ENCODE data around the gene AGAP1.

Gene AGAP1

DNA sequence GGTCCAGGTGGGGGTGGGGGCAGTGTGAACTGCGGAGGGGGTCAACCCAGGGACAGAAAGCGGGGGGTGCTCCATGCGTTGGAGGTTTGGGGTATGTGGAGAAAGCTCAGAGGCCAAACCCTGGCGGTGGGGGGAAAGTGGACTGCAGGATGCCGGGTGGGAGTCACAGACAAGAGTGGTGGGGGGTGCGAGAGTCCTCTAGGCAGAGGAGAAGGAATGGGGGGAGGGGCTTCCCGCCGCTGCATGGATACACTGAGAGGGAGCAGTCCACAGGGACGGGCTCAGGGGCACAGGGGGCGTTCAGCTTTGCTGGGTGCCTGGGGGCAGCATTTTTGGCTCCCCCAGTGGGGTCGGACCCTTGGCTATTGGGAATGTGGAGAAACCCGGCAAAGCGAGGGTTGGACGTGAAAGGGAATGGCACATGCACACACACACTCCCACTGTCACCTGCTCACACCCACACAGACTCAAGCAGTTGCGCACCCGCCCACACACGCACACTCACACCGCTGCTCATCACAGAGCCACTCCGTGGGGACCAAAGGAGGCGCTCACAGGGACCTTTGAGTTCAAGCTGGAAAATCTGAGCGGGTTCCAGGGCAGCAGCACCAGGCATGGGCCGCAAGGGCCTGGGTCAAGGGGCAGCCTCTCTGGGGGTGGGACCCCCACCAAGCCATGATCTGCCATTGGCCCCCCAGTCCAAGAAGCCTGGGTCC, 666.7 kb downstream of the AGAP1 start:
- DNase-seq: no peak

DNA sequence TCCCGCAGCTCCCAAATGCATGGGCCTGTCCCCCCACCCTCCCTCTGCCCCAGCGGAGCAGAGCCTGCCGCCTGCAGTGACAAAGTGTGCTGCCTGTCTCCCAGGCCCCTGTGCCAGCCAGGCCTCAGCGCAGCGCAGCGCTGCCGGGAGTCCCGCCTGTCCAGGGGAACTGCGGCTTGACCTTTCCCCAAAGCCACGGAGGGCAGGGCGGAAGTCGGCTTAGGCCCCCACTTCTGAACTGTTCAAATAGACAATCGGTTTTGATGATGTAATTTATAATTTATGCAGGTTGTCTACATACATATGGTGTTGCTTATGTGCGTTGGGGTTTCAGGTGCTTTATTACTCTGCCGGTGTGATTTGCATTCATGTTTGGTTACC, 667.2 kb downstream of the AGAP1 start:
- no peak for DNase-seq

DNA sequence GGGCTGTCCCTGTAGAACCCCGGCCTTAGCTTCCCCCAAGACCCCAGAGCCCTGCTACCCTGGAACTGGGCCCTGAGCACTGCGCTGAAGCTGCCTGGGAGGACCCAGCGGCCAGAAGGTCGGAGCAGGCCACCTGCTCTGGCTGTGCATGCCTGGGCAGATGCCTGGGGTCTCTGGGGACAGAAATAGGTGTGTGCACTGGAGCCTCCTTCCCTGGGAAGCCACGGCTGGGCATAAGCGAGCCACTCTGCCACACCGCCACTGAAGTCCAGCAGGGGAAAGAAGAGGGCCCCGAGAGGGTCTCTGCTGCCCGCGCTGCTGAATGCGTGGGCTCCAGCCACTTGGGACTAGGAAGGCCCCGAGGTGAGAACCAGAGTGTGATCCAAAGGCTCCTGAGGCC, 667.7 kb downstream of the AGAP1 start:
- no peak for DNase-seq

DNA sequence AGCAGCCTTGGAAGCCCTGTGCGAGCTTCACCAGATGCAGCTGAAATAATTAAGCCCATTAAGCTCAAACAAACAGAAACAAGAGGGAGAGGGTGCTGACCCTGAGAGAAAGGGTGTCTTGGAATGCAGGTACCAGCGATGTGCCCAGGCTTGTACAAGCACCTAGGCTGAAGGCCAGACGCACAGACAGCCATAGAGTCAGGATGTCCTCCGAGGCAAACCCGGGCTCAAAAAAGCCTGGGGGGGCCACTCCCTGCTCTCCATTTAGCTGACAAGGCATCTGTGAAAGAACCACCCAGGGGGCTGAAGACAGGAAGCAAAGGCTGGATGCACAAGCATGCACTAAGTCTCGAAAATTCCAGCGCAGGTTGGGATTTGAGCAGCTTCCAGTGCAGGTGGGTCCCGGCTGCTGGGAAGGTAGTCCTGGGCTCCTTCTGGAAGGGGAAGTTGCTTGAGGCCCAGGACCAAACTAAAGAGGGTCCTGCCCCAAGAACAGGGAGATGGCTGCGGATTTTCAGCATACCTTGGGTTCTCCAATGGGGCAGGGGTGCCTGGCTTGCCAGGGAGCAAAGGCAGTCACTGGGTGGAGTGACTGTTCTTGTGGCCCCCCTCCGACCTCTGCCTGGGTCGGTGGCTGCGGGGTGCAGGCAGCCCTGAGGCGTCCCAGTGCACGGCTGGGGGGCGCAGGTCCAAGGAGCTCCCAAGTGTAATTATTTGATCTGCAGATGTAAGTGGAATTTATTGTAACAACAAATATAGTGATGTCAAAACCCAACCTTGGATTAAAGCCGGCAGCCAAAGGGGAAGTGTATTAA, 668.4 kb downstream of the AGAP1 start:
- no peak for DNase-seq

DNA sequence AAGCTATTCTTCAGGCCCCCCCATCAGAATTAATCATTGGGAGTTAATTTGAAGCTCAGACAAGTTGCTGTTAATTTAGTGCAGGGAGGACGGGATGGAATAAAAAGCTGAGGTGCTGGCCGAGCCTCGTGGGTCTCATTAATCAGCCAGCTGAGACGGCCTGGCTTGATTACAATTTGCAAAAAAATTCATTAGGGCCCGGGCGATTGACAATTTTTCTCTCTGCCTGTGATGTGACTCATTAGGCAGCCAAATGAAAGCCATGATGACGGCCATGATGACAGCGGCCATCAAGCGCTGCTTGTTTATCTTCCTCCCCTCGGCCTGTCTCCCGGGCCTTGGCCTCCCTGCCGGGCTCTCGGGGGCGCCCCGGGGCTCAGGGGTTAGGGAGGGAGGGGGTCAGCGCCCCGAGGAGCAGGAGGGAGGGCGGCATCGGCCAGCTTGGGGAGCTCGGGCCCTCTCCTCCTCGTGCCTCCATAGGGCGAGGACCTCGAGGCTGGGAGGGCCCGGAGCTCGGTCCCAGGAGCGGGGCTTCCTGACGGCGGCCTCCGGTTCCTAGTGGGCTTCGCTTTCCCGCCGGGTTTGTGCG, 669.1 kb downstream of the AGAP1 start:
- DNase-seq: no peak

DNA sequence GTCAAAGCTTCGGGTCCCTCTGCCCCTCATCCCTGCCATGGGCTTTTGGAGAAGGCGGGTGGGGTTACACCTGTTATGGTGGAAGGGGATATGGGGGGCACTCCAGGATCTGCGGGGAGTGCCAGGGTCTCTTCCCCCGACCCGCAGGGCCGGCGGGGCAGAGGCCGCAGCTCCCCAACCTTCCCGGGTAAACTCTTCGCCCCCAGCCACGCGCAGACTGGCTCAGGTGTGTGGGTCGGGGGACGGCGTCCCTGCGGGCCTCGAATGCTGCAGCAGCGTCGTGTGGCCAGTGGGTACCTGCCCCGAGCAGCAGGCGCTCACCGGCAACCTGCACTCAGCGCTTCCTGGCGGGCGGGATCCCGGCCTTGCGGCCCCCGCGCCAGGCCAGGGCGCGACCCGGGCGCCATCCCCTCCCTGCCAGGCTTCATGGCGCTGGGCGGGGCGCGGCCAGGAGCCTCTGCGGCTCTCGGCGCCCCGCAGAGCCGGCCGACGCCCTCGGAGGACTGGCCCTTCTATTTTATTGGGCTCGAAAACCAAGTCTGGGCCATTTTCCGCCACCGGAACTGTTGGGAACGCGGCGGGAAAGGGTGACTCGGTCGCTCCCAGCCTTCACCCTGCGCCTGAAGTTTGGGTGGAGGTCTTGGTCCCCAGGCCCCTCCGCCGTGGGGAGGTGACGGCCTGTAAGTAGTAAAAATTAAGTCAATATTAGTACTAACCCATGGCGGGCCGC, 669.8 kb downstream of the AGAP1 start:
- DNase-seq: no peak

DNA sequence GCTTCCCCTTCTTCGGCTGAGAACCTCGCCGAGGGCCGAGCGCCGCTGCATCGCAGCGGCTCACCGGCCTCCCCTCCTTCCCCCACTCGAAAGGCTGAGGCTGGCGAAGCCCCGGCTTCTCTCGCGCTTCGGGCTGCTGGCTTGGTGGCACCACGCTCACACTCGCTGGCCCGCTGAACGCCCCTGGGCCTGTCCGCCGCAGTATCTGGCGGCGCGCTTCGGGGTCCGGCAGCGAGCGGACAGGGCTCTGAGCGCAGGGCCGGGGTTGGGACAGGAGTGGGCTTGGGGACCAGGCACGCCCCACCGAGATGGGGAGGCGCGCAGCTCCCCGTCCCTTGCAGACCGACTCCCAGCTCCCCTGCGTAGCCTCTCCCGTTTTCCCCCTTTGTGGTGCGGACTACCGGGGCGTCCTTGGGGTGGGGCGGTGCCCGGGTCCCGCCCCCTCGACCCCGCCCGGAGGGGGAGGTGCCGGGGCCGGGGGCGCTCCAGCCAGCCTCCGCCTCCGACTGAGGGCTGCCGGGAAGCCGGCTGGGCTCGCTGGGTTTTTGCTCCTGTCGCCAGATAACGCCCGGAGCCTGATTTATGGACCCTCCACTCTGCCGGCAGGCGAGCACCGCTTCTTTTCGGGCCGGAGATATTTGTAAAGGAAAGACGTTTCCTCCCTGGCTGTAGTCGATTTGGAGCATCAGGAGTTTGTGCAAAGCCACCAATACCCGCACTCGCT, 670.5 kb downstream of the AGAP1 start:
- no peak for DNase-seq

DNA sequence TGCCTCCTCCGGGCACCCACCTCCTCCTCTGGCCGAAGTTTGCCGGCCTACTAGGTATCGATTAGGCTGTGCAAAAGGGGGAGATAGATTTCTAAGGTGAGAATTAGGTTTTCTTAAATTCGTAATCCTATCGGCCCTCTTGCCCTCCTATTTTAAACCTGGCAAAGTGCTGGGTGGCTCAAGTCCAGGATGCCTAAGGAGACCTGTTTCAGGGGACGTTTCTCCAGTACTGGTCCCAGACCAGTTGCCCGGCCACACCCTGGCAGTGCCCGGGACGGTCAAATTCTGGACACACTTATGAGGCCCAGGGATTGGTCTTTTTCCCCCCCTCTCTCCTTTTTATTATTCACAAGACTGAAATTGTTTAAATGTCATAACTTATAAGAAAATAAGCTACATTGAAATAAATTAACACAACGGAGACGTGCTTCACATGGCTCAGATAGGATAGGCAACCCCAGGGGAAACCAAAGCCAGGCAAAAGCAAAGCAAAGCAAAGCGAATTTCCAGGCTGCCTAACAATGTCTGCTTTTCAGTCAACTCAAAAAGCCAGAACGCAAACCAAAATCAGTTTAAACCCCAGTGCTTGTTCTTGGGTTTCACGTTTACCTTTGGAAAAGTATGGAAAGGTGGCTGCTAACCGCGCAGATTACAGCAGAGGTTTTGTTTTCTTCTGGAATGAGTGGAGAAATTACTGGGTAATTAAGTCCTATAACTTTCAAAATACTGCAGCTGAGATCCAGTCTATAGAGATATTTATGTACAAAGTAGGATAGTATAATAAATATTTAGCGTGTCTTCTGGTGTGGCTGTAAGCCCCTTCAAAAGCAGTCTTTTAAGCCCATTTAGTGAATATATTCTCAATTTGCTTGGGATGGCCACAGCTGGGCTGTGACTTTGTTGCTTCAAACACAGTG, 671.3 kb downstream of the AGAP1 start:
- no peak for DNase-seq

DNA sequence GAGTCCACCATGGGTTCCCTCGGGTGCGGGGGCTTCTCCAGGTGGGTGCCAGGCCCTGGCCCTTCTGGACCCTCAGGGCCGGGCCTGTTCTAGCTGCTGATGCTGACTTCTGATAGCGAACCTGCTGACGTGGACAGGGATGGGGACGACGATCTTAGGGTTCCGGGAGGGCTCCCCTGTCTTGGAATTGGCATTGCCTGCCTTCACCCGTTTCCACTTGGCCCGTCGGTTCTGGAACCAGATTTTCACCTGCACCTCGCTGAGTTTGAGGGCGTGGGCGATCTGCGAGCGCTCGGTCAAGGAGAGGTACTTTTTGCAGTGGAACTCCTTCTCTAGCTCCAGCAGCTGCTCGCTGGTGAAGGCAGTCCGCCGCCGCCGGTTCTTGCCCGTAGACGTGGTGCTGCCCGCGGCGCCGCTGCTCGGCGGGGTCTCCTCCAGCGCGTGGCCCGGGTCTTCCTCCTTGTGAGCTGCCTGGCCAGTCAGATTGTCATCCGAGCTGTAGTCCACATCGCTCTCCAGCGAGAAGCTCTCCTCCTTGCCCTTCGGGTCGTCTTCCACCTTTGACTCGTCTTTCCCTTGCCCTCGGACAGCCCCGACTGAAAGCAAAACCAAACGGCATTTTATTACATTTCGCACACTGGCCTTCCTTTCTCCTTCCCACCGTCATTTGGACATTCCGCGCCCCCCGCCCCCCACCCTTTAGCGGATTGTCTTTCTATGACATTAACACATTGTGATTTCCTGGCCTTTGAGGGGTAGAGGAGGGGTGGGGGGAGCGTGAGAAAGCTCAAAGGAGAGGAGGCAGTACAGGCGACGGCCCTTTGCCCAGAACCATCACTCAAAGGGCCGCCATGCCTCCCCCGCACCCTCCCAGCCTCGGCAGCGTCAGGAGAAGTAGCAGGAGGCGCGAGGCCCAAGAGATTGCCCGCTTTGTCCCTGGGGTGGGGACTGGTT, 672.3 kb downstream of the AGAP1 start:
- no peak for DNase-seq

DNA sequence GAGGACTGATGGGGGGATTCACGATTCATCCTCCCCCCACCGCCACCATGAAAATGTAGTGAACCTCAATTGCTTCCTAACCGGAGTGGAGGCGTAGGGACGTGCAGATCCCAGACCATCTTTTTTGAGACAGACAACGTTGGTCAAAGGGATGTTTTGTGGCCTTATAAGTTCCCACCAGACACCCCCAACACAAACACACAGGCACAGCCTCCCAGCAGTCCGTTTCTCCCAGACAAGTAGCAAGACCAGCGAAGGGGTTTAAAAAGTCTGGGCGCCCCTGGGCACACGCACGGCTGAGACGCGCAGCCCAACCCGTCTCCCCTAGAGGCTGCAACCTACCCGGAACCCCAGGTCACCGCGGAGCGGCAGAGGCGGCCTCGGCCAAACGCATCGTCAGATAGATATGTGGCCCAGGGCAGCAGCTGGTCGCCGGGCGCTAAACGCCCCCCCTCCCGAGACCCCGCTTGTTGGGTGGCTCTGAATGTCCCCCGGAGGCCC, 673.0 kb downstream of the AGAP1 start:
- DNase-seq: no peak

DNA sequence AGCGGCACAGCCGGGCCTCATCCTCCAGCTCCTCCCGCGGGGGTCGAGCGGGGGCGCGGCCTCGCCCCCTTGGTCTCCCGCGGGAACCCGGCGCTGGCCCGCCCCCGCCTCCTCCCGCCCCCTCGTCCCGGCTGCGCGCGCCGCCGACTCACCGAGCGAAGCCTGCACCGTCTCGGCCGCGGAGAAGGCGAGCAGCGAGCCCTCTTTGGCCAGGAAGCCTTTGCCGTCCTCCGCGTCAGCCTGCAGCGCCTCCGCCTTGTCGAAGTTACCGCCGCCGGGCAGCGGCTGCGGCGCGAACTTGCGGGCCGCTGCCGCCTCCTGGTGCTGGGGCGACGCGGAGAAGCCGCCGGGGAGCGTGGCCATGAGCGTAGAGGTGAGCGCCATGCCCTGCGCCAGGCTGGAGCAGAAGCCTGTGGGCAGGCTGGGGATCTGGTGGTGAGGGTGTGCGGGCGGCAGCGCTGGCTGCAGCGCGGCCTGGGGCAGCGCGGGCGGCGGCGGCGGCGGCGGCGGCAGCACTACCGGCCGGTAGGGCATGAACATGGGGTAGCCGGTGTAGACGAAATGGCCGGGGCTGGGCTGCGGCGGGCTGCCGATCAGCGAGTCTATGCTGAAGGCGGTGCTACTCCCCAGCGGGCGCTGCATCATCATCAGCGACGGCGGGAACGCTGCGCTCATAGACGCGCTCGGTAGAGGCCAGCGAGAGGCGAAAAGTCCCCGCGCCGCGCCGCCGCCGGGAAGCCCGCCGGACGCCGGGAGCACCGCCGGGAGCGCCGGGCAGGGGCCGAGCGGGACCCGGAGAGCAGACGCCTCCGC, 673.7 kb downstream of the AGAP1 start:
- DNase-seq: peak; percentile 51

DNA sequence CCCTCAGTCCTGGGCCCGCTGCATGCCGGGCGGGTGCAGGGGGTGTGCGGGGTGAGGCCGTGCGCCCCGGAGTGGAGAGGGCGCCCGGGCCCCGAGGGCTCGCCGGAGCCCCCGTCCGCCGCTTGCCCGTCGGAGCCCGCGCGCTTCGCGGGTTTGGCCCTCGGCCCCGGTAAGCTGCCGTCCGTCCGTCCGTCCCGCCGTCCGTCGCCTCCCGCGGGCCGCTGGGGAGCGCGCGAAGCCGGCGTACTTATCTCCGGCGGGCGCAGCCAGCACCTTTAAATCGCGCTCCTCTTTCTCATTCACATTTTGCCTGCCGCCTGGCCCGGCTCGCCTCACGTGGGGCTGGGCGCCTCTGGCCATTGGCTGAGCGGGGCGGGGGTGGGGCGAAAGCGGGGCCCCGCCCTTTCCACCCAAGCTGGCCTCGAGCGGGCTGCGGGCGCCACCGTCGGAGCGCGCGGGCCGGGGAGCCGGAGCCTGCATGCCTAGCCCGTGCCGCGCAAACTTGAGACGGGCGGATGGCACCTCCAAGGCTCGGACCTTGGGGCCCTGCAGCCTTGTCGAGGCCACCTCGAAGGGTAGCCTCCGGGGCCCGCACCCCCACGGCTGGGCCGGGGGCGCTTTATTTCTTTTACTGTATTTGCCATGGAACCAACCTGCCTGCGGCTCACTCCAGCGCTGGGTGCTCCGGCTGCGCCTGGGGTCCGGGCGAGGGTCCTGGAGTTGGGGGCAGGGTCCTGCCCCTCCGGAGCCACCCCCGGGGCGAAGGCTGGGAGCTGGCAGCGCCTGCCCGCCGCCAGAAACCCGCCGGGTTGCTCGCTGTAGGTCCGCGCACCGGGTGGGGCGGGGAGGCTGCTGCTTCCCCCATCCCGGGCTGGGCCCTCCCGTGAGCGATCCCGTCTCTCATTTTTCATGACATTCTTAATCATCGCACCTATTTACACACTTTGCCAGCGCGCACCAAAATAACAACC, 674.6 kb downstream of the AGAP1 start, which contains the start of gene GBX2:
Gene GBX2, minus strand, starts transcription at position 277 of the 971 bp plus-strand sequence. CDS start 415 bp downstream, outside the sequence.
- peak; percentile 83 for DNase-seq

DNA sequence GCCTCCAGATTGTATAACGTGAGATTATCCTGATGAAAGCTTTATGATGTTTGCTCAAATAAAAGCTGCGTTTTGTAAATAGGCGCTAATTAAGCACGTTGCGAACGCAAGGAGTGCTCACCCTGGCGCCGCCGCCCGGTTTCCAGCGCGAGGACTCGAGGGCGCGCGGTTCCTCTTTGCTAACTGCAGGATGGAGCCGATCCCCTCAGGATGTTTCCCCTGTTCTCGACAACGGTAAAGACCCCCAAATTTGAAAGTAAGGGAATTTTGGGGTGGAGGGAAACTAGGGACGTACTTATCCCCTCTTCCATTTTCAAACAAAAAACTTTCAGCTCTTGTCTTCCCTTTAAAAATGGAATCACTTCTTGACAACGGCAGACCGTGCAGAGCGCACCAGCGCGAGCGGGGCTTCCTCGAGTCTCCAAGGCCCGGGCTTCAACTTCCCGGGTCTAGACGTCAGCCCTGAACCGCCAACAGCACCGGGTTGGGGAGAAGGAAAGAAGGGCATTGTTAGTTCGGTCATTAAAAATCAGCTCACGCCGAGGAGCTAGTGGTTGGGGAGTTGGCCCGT, 675.4 kb downstream of the AGAP1 start:
- DNase-seq: no peak

DNA sequence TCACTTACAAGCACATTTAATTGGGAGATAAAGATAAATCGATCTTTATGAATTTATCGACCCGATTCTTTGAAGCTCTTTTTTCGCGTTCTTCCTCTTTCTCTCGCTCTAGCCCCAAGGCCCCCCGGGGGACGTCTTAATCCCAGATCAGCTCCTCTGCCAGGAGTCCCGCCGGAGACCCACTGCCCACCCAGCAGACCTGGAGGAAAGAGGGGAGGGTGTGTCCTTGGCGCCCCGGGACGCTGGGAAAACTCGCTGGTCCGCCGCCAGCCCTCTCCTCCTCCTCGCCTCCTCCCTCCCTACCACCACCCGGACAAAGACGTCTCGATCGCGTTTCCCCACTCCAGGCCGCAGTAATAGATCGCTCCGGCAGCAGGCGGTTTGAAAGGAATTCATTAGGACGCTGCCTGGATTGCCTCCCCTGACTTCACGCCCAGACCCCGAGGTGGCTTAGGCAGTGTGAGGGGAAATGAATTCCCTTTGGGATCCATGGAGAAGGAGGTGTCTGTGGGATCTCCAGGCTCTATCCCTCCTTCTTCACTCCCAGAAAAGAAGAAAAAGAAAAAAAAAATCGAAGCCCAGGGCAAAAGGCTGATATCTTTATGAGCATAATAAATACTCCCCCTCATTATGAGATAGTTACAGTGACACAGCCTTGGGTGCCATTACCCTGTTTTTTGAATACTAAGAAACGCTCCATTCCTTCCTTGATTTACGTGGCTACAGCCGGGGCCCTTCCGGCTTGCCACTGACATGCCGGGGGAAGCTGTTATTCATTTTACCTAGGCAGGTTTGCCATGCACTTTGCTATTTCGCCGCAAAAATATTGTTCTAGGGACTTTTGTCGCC, 676.1 kb downstream of the AGAP1 start:
- DNase-seq: no peak

DNA sequence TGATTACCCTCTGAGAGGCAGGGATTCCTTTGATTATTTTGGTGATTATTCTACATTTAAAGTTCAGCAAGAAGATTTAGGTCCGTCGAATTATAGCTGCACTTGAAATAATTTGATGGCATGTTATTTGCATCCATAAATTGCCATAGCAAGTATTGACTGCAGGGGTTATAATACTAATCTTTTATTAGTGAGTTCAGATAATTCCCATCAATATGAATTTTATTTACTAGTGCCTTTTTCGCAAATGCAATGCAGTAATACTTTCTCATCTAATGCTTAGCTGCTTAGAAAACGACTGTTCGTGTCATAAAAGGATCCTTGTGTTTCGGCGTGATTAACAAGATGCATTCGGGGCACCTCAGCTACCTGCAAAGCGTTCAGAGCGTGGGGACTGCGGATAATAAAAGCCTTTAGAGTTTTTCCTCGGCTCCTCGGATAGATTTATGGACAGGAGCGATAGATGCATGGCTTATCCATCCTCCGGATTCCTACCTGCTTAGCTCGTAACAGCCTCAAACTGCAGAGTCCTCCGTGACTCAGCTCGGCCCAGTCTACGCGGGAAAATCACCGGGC, 676.8 kb downstream of the AGAP1 start:
- DNase-seq: no peak

DNA sequence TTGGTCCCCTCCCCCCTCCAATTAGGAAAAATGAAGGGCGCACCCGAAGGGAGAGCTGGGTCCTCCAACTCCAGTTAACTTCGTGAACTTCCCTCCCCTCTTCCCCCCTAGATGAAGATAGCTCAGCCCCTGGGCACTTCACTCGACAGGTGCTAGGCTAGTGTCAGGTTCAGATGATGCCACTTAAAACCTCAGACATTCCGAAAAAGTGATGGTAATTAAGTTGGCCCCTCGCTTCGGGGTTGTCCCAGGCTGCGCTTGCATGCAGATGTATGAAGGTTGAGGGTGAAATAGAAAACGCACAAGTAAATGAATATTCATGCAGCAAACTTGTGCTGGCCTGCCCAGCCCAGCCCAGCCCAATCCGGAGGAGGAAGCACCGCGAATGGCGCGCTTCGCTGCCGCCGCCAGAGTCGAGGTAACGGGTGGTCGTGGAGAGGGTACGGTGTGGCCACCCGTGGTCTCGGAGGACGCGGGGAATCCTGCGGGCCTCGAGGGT, 677.4 kb downstream of the AGAP1 start:
- DNase-seq: no peak
